ENCODE results near the gene NPIPB9.
A peak's percentile ranks its signal among the peaks of the same experiment; 100 is the strongest.
"Not testable (repeated sequence)": the region's sequence is repeated elsewhere in the genome, so short reads cannot be mapped to it uniquely, and the experiment has no call there.

Gene NPIPB9

DNA sequence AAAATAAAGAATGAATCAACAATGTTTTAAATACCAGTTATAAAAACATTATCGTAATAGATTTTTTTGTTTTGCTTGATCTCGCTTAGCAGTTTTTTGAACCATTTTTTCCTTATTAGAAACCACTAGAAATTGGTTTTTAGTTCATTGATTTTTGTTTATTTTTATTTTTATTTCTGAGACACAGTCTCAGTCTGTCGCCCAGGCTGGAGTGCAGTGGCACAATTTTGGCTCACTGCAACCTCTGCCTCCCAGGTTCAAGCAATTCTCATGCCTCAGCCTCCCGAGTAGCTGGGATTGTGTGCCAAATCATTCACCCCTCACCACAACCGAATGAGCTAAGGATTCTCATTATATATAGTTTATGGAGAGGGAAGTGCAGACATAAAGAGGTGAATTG, at the start of gene NPIPB9:
NPIPB9 (plus strand) TSS at position 301 of the 400 bp plus-strand sequence.
- not testable (repeated sequence) for DNase-seq (ENCODE audit: low read depth); H3K4me3 ChIP-seq (ENCODE audit: low read depth, low read length)

DNA sequence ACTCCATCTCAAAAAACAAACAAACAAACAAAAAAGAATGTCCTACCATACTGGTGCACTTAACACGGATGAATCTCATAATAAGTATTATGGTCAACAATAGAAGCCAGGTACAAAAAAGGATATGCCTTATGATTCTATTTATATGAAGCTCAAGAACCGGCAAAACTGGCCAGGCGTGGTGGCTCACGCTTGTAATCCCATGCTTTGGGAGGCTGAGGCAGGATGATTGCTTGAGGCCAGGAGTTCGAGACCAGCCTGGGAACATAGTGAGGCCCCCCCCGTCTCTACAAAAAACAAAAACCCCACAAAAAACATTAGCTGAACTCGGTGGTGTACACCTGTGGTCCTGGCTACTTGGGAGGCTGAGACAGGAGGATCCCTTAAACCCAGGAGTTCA, 47.3 kb upstream of the NPIPB9 start:
- not testable (repeated sequence) for DNase-seq (ENCODE audit: low read depth); H3K4me3 ChIP-seq (ENCODE audit: low read depth, low read length)

DNA sequence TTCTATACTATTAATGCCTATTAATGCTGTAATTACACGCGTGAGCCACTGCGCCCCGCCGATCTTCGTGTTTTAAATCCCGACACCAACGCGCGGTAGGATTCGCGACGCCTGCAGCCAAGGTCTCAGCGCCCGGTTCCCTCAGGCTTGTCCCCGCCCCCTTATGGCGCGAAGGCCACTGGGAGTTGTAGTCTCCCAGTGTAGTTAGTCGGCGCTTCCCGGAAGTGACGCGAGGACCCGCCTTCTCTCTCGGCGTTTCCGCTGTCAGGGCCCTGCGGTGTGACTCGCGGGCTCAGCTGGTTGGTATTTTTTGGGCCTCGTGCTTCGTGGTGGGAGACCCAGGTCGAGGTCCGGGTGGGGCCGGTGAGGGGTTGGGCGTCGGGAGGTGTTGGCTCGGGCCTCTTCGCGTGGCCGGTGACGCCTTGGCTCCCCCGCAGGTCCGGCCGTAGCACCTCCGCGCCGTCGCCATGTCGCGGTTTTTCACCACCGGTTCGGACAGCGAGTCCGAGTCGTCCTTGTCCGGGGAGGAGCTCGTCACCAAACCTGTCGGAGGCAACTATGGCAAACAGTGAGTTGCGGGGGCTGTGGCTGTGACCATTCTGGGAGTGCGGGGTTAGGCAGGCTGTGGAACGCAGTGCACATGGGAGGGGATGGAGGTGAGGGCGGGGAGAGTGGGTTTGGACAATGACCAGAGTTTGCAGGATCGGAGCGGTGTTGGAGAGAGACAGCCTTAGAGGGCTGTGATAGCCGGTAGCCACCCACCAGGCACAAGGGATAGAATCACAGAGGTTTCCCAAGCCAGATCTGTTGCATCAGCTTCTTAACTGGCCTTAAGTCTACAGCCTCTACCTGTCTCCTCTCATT, 40.1 kb upstream of the NPIPB9 start, which contains the start of gene EIF3C:
EIF3C (plus strand) TSS at position 245 of the 864 bp plus-strand sequence; CDS start at position 468, 223 bp downstream.
- DNase-seq (ENCODE audit: low read depth); H3K4me3 ChIP-seq (ENCODE audit: low read depth, low read length): not testable (repeated sequence)

DNA sequence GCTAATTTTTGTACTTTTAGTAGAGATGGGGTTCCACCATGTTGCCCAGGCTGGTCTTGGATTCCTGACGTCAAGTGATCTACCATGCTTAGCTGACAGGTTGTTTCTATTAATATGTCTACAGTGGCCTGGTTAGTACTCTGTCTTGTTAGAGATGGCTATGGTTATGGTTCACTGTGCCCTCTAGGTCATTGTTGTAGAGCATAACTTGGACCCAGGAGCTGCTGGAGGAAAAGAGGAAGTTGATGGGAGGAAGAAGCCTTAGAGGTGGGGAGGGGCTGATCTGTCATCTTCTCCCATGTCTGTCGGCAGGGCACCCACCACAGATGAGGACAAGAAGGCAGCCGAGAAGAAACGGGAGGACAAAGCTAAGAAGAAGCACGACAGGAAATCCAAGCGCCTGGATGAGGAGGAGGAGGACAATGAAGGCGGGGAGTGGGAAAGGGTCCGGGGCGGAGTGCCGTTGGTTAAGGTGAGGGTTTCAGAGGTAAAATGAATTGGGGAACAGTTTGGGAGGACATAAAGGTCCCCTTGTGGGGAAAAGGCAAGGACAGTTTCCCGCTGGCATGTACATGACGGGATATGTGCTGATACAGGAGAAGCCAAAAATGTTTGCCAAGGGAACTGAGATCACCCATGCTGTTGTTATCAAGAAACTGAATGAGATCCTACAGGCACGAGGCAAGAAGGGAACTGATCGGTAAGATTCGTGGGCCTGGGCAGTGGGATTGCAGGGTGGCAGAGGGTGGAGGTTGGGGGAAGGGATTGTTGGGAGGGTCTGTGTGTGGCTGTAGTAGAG, 28.5 kb upstream of the NPIPB9 start:
- not testable (repeated sequence) for H3K4me3 ChIP-seq (ENCODE audit: low read depth, low read length); DNase-seq (ENCODE audit: low read depth)

DNA sequence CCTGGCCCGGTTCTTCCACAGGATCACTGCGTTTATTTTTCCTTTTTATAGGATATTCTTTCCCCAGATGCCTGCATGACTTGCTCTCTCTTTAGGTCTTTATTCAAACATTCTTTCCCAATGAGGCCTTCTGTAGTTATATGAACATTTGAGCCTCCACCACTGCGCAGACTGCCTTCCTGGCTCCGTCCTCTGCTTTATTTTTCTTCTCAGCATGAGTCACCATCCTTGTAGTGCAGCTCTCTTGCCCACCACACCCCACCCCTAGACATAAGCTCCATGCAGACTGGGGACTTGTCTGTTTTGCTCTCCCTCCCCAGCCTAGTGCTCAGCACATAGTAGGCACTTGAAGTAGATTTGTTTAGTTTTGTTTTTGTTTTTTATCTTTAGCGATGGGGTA, 20.3 kb upstream of the NPIPB9 start:
- DNase-seq (ENCODE audit: low read depth); H3K4me3 ChIP-seq (ENCODE audit: low read depth, low read length): not testable (repeated sequence)

DNA sequence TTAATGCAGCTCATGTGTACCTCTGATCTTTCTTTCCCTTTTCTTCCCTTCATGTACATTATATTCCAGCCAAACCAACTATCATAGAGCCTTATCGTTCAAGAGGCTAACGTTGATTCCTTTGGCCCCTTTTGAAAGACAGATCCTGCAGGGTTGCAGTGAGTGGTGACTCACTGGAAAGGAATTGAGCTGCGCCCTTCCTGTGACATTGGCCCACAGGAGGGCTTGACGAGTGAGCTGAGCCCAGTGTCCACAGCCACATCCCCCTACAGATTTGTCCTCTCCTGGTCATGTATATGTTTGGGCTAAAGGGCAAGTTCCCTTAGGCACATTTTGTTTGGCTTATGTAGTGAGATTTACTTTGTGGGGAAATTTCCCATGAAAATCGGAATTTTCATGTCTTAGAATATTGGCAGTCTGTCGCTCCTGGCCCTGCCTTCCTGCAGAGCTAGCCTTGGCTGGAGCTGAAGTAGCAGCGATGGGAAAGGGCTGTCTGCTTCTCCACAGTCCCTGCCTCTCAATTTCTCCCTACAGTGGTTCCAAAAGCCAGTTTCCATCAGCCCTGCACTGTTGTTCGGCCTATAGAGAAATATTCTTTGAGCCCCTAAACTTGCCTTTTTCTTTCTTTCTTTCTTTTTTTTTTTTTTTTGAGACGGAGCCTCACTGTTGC, 19.0 kb upstream of the NPIPB9 start:
- not testable (repeated sequence) for H3K4me3 ChIP-seq (ENCODE audit: low read depth, low read length); DNase-seq (ENCODE audit: low read depth)

DNA sequence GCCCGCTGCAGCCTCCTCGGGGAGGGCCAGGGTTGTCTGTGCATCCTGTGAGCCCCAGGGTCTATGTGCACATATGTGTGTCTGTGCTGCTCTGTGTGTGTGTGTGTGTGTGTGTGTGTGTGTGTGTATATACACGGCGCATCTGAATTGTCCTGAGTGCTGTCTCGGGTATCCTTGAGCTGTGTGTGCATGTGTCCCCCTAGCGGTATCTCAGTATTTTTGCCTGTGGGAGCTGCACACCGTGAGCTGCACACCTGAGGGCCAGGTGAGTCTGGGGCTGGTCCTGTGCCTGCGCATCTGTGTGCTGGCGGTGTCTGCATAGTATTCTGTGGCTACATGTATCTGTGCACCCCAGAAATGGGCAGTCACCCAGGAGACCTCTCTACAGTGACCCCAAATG, 11.8 kb upstream of the NPIPB9 start:
- H3K4me3 ChIP-seq (ENCODE audit: low read depth, low read length); DNase-seq (ENCODE audit: low read depth): not testable (repeated sequence)

DNA sequence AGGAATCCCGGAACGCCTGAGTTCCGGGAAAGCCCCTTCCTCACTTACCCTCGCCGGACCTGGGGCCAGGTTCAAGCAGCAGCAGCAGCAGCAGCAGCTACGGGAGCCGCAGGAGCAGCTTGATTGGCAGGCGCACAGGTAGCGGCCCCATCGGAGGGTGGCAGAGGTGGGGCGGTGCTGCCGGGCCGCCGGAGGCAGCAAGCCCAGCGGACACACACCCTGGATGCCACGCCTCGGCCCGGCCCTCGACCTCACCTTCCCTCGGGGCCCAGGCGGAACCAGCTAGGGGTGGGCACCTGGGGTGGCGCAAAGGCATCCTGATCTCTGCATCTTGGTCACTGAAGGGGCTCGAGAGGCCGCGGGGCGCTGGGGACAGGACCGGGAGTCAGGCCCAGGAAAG, 11.0 kb upstream of the NPIPB9 start:
- not testable (repeated sequence) for H3K4me3 ChIP-seq (ENCODE audit: low read depth, low read length)

DNA sequence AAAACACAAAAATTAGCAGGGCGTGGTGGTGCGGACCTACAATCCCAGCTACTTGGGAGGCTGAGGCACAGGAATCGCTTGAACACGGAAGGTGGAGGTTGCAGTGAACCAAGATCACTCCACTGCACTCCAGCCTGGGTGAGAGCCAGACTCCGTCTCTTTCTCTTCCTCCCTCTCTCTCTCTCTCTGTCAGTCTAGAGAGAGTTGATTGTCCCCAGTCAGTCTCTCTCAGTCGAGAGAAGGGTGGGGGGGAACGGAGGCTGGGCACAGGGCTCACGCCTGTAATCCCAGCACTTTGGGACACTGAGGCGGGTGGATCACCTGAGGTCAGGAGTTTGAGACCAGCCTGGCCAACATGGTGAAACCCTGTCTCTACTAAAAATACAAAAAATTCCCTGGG, 10.3 kb upstream of the NPIPB9 start:
- not testable (repeated sequence) for H3K4me3 ChIP-seq (ENCODE audit: low read depth, low read length)
- peak; percentile 0 for DNase-seq (ENCODE audit: low read depth)

More for the DNA sequence above, 11.0 kb upstream of the NPIPB9 start:
- not testable (repeated sequence) for DNase-seq (ENCODE audit: low read depth)

DNA sequence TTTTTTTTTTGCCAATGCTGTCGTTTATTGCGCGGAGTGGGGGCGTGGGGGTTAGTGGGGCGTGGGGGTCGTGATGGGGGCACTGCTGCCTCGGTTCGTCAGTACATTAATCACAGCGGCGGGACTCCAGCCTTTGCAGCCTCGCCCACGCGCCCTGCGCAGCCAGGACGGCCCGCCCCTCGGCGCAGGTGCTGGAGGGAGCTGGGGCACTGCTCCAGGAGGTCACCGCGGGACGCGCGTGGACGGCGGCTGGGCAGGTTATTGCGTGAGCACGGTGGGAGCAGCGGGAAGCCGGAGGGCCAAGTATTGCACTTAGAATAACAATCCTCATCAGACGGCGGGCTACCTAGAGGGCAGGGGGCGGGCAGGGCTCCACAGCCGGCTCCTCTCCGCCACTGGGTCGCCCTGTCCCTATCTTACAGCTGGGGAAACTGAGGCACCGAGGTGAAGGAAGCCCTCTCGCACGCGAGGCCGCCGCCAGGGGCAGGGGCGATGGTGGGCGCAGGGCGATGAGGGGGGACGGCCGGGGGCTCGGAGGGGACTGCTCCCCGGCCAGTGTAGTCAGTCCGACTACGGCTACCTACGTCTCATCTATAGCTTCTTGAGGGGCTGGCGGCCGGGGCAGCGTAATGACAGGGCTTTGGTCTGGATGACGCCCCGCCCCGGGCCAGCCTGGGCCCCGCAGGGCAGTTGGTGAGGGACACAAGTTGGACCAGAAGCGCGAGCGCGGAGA, 4.8 kb upstream of the NPIPB9 start:
- not testable (repeated sequence) for H3K4me3 ChIP-seq (ENCODE audit: low read depth, low read length); DNase-seq (ENCODE audit: low read depth)

DNA sequence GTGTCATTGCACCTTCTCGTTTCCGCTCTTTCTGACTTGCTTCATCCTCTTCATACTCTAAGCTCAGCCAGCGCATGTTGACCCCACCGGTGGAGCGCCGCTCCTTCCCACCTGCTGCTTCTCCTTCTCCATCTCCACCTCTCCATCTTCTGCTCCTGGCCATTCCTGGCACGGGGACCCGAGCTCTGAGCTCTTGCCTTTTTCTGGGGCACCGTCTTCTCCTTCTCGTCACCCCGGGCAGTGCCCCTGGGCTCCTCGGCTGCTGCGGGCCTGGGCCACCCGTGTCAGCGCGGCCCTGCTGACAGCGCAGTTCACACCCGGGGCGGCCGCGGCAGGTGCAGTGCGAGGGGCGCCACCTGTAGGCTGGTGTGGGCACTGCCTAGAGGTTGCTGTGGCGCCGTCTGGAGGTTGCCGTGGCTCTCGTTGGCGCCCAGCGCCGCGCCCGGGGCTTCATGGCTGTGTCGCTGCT, 1.6 kb upstream of the NPIPB9 start:
- not testable (repeated sequence) for H3K4me3 ChIP-seq (ENCODE audit: low read depth, low read length); DNase-seq (ENCODE audit: low read depth)

DNA sequence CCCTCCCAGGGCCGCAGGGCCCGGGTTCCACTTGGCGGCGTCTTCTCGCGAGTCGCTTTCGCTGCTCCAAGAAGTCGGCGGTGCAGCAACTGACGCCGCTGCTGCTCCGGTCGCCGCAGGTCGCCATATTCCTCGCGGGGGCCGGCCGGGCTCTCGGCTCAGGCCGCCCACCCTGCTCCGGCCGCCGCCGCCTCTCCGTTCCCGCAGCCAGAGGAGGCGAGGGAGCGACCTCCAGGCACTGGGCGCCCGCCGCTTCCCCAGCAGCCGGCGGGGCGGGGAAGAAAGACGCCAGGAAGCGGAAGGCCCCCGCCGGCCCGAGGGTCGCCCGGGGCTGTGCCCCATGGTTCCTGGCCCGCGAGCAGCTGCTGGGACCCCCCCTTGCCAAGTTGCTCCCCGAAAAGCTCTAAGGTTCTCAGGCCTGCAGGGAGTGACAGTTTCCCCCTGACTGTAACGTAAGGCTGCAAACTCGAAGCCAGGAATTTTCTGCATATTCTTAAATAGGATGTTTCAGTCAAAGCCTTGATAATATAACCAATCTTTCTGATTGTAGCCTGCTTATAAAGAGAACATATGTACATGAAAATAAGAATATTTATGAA, 1.0 kb upstream of the NPIPB9 start:
- not testable (repeated sequence) for H3K4me3 ChIP-seq (ENCODE audit: low read depth, low read length); DNase-seq (ENCODE audit: low read depth)

DNA sequence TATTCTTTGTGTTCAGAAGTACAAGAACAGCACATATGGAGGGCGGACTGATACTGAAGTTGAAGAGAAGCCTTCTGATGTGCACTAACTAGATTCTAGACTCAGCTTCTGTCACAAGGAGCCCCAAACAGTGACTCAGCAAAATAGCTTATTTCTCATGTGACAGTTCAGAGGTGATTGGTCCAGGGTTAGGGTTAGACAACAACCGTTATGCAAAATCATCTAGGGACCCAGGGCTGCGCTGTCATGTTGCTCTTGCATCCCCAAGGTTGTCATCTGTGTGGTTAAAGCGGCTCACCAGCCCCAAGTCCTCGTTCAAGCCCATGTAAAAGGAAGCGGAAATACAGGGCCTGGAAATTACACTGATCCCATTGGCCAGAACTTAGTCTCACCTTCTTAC, 30.1 kb downstream of the NPIPB9 start:
- DNase-seq (ENCODE audit: low read depth); H3K4me3 ChIP-seq (ENCODE audit: low read depth, low read length): not testable (repeated sequence)

DNA sequence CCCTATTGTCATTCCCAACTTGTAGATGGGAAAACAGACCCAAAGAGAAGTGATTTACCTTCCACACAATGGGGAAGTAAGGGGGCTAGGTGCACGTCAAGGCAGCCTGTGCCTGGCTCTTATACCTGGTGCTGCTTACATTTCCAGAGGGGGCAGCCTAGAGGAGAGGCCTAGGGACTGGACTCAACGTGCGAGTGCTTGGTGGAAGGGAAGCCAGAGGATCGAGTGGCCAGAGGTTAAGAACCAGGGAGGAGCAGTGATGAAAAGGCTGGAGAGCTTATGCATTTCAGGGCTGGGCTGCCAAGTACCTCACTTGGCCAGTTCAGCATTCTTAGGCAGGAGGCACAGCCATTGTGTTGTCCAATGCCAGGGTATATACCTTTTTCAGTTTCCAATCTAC, 30.8 kb downstream of the NPIPB9 start:
- H3K4me3 ChIP-seq (ENCODE audit: low read depth, low read length); DNase-seq (ENCODE audit: low read depth): not testable (repeated sequence)

DNA sequence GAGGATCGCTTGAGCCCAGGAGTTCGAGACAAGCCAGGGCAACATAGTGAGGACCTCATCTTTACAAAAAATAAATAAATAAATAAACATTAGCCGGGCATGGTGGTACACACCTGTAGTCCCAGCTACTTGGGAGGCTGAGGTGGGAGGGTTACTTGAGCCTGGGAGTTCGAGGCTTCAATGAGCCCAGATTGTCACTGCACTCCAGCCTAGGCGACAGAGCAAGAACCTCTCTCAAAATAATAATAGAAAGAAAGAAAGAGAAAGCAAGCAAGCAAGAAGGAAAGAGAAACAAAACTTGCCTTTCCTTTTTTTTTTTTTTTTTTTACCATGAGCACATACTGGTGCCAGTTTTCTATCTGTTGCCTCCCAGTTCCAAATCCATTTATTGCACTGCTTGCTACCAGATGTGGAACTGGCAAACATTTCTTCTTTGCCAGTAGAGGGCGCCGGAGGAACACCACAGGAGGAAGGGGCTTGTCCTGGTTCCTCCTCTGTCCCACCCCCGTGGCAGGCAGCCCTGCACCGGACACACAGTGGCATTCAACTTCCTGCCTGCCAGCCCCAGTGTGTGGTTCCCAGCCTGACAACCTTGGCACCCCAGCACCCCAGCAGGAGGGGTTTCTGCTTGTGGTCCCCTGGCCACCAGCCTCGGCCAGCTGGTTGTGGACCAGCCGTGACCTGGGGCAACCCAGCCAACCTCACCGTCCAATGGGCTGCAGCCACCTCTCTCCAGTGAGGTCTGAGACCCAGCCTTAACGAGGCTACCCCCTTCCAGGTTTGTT, 50.8 kb downstream of the NPIPB9 start:
- peak; percentile 67 for DNase-seq (ENCODE audit: low read depth)
- H3K4me3 ChIP-seq (ENCODE audit: low read depth, low read length), result not testable (repeated sequence)

DNA sequence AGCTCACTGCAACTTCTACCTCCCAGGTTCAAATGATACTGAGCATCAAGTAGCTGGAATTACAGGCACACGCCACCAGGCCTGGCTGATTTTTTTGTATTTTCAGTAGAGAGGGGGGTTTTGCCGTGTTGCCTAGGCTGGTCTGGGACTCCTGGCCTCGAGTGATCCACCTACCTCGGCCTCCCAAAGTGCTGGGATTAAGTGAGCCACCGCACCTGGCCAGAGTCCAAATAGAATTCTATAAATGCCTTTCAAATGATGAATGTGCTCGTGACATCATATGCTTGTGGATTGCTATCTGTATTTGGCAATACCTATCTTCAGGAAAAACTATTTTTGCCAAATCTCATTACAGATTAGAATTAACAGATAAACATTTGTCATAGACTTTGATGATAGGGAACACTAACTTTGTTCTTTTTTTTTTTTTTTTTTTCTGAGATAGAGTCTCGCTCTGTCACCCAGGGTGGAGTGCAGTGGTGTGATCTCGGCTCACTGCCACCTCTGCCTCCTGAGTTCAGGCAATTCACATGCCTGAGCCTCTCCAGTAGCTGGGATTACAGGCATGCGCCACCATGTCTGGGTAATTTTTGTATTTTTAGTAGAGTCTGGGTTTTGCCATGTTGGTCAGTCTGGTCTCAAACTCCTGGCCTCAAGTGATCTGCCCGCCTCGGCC, 56.0 kb downstream of the NPIPB9 start:
- not testable (repeated sequence) for DNase-seq (ENCODE audit: low read depth); H3K4me3 ChIP-seq (ENCODE audit: low read depth, low read length)
